Coronary artery (tissue), 2 donors: ENCODE data around the gene ENO4.

ENCODE experiments used
- DNase-seq: peaks from one replicate; pipeline ENCODE4 v3.0.0-alpha.2; 2017; ENCODE audit warnings: low spot score
- H3K27ac ChIP-seq, 2 donors: fragments of 200-600 bp; sonication (generic); one replicate each; pipeline ENCODE4 v1.5.1; 2016 to 2019
- H3K4me3 ChIP-seq: fragments of 200-600 bp; sonication (generic); 2 replicates; pipeline ENCODE4 v1.5.1; 2016; ENCODE audit warnings: mild to moderate bottlenecking, moderate library complexity
- TF ChIP-seq, protein P1 (sequence below): fragments of 200-600 bp; sonication (generic); IDR thresholded peaks from one replicate; pipeline ENCODE4 v1.5.1; 2019; ENCODE audit warnings: antibody characterized with exemption

ENO4 gene

DNA sequence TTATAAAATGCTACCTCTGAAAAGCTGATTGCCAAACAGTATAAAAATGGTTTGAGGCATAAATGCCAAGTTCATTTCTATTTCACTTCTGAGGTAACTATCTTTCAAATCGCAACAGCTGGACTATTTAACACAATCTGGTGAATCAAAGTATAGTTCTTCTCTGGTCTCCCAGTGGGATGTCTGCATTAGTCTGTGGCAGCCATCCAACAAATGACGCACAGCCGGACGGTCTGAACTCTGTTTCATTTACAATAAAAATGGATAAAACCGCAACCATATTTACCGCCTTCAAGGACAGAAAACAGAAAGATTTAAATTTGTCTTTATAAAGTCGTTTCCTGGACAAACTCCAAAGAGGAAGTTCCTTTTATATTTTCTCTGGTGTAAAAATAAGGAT, 41.9 kb downstream of the ENO4 start:
- DNase-seq = no peak
- TF ChIP-seq, protein P1, sequence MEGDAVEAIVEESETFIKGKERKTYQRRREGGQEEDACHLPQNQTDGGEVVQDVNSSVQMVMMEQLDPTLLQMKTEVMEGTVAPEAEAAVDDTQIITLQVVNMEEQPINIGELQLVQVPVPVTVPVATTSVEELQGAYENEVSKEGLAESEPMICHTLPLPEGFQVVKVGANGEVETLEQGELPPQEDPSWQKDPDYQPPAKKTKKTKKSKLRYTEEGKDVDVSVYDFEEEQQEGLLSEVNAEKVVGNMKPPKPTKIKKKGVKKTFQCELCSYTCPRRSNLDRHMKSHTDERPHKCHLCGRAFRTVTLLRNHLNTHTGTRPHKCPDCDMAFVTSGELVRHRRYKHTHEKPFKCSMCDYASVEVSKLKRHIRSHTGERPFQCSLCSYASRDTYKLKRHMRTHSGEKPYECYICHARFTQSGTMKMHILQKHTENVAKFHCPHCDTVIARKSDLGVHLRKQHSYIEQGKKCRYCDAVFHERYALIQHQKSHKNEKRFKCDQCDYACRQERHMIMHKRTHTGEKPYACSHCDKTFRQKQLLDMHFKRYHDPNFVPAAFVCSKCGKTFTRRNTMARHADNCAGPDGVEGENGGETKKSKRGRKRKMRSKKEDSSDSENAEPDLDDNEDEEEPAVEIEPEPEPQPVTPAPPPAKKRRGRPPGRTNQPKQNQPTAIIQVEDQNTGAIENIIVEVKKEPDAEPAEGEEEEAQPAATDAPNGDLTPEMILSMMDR = no peak
- Histone ChIP-seq H3K27ac (no peak overlapping the region), H3K4me3 (no peak overlapping the region)

DNA sequence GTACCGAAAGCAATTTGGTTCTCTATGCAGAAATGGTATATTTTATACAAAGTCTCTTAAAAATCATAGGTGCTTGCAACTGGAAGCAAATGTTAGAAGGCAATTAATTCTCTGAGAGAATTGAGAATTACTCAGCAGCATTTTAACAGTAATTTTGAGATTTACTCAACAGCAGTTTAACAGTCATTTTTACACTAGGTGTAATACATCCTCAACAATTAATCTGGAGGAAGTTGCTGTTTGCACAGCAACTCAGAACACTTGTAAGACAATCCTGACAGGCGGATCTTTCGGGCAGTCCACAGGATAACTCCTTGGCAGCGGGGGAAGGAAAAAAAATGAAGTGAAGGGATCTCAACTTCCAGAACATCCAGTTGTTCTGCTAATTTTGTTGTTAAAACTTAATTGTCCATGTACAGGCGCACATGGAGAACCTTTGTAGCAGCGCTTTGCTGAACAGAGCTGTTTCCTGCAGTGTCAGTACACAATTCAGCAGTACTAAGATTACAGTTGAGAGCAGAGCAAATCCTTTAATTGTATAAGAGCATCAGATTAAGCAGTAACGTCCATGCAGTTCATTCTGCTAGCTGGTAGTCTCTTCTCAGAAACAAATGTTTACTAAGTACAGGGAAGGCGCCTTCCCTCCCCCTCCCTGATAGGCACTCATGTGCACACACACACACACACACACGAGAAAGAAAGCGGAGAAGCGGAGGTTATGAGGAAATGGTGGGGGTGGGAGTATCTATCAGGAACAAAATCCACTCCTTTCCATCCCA, 43.8 kb downstream of the ENO4 start:
- no peak for DNase-seq
- TF ChIP-seq, protein P1 = no peak
- no peak overlapping the region for H3K4me3 ChIP-seq
- no peak overlapping the region for H3K27ac ChIP-seq

DNA sequence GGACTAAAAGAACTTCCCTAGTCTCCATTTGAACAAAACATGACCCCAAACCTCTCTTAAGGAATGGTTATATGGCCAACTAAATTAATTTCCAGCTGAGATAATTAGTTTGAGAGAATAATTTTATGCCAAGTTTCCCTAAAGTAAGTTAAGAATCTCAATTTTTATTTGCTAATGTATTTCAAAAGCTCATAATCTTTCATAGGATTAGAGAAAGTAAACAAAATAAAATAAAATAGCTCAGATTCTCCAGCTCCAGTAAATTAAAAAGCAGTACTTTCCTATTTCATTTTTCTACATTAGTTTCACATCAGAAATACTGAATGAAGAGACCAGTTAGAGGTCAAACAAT, 44.4 kb downstream of the ENO4 start:
- no peak for DNase-seq
- TF ChIP-seq, protein P1 = no peak
- Histone ChIP-seq H3K27ac (no peak overlapping the region), H3K4me3 (no peak overlapping the region)

DNA sequence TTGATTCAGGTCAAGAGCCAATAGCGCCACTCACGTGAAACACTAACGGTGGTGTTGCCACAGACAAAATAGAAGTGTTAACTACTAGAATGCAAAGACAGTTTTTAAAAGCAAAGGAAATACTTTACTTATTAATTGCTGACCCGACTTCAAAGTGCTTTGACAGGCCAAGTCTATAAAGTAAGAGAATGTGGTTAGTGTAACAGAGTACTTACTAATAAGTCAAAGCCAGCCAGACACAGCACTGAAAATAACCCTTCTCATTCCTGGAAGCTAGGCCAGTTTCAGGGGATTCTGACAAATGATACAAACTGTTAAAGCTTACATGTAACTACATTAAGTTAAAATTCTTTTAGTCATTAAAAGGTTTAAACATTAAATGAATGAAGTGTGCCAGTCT, 50.3 kb downstream of the ENO4 start:
- Histone ChIP-seq H3K4me3 (no peak overlapping the region), H3K27ac (no peak overlapping the region)
- DNase-seq = no peak
- TF ChIP-seq, protein P1 = no peak

DNA sequence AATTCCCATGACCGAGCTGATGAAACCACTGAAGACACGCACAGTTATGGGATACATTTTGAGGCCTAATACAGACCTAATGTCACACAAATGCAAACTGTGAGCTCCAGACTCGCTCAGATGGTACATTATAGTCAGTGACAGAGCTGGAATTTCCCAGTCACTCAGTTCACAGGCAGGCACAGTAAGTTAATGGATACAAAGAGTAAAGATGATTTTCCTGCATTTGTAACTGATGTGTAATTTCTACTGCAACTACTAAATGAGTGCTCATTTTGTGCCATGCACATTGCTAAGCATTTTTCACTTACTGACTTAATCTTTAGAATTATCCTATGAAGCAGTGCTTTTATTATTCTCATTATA, 56.5 kb downstream of the ENO4 start:
- no peak overlapping the region for H3K4me3 ChIP-seq
- no peak overlapping the region for H3K27ac ChIP-seq
- DNase-seq = no peak
- TF ChIP-seq, protein P1 = no peak

DNA sequence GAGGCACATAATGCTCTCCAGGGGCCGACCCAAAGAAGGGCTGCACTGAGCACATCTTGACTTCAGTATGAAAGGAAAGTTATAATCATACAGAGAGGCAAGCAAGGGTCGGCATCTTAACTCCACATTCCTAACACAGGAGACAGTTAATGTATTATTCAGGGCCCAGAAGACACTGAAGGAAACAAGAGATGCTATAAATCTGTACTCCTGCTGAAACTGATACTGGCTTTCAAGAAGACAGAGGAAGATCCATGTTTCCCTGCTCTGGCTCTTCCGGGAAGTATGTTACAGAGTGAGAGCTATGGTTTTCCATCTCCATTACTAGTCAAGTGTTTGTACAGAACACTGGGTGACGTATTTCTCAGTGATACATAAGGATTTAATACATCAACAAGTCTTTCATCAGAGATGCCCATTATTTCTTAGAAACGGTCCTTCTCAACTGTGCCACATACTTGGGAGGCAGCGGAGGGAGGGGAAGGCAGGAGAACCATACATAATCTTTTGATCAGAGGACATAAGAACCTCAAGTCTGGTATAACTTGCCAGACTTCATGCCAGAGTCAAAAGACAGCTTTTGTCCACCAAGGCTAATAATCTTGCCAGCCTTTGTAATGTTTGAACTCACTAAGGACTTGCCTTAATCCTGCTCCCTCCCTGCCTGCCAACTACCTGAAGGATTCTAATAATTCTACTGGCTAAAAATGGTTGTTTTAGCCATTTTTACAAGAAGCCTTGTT, 58.1 kb downstream of the ENO4 start:
- Histone ChIP-seq H3K4me3 (no peak overlapping the region), H3K27ac (no peak overlapping the region)
- DNase-seq = no peak
- TF ChIP-seq, protein P1 = no peak

DNA sequence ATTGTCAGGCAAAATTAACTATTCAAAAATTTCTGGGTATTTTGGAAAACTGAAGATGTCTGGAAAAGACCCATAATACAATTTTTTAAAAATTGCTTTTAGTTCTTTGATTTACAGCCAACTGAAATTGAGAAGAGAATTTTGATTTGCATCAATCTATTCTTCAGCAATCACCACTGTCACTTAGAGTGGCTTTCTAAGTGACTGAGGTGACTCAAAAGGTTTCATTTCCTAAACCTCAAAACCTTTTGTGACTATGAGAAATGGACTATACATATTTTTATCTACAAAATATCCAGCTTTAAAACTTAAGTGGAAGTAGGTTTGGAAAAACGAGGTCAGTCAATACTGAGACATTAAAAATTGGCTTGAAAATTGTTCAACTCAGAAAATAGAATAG, 60.0 kb downstream of the ENO4 start:
- TF ChIP-seq, protein P1 = no peak
- Histone ChIP-seq H3K27ac (no peak overlapping the region), H3K4me3 (no peak overlapping the region)
- DNase-seq = no peak
